Astrocyte of the spinal cord (primary cell): ENCODE data around the gene CYP3A4.

Source experiments
- DNase-seq: peaks from one replicate; pipeline ENCODE4 v3.0.0; 2011; ENCODE audit warnings: low read depth, low spot score
- H3K4me3 ChIP-seq: 2 replicates; pipeline ENCODE4 v1.5.1; 2011; ENCODE audit warnings: low read depth, mild to moderate bottlenecking, low read length, moderate library complexity
- CTCF ChIP-seq: IDR thresholded peaks from 2 replicates; pipeline ENCODE4 v1.5.1; 2012; ENCODE audit warnings: low read depth, mild to moderate bottlenecking, low read length, inconsistent platforms
- in situ Hi-C: cut with HindIII; loops from 2 replicates; pipeline ENCODE4 v1.10.0; 2017; ENCODE audit warnings: low sequenced_read_pairs

CYP3A4 gene

GRCh38 chr7:99825873-99826272 lies 41.9 kb upstream of the CYP3A4 start:
- no peak for DNase-seq
- TF ChIP-seq CTCF: no peak
- H3K4me3 ChIP-seq: no peak overlapping the region
- in situ Hi-C loops: no loop called here

- in situ Hi-C loops: no loop called here
- H3K4me3 ChIP-seq: no peak overlapping the region
- TF ChIP-seq CTCF: no peak
- DNase-seq: no peak
Observed at GRCh38 chr7:99825452-99825851, 41.5 kb upstream of the CYP3A4 start.

- H3K4me3 ChIP-seq: no peak overlapping the region
- no peak for TF ChIP-seq CTCF
- DNase-seq: no peak
- in situ Hi-C loops: no loop called here
Observed at GRCh38 chr7:99824091-99824490, 40.1 kb upstream of the CYP3A4 start.

GRCh38 chr7:99822731-99823718 lies 39.0 kb upstream of the CYP3A4 start:
- no peak for TF ChIP-seq CTCF
- in situ Hi-C loops: no loop called here
- no peak overlapping the region for H3K4me3 ChIP-seq
- no peak for DNase-seq

- in situ Hi-C loops: no loop called here
- TF ChIP-seq CTCF: no peak
- DNase-seq: no peak
- H3K4me3 ChIP-seq: no peak overlapping the region
Observed at GRCh38 chr7:99820408-99821027, 36.5 kb upstream of the CYP3A4 start.

GRCh38 chr7:99808766-99809165 lies 24.8 kb upstream of the CYP3A4 start:
- no peak overlapping the region for H3K4me3 ChIP-seq
- in situ Hi-C loops: no loop called here
- no peak for TF ChIP-seq CTCF
- DNase-seq: no peak
